Measurements from ENCODE around the gene TH.

DNA sequence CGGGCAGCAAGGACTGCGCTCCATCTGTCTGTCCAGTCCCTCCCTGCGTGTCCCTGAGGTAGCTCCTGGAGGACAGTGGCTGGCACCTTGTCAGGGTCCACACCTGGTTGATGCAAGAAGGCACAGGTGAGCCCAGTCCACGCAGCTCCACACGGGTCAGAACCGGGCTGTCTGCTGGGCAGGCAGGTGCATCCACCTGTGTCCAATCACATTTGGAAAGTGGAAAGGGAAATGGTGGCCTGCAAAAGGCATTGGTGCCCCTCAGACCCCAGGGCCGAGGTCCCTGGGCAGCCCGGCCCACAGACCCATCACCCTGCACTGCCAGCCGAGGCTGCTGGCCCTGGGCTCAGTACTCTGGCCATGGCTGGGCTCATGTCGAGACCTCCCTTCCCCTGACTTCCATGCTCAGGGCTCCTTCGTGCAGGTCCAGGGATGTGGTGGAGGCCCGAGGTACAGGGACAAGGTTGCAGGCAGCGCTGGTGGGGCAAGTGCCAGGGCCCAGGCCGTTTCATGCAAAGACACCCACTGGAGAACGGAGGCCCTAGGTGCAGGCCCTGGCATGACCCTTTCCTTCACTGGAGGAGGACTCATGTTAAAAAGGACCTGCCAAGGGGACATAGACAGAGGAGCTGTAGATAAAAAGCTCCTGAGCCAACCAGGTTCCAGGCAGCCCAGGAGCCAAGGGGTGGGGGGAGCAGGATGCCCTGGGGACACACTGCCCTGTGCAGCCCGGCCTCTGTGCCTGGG lies 38.9 kb upstream of the TH start:
- TF ChIP-seq, protein P1, sequence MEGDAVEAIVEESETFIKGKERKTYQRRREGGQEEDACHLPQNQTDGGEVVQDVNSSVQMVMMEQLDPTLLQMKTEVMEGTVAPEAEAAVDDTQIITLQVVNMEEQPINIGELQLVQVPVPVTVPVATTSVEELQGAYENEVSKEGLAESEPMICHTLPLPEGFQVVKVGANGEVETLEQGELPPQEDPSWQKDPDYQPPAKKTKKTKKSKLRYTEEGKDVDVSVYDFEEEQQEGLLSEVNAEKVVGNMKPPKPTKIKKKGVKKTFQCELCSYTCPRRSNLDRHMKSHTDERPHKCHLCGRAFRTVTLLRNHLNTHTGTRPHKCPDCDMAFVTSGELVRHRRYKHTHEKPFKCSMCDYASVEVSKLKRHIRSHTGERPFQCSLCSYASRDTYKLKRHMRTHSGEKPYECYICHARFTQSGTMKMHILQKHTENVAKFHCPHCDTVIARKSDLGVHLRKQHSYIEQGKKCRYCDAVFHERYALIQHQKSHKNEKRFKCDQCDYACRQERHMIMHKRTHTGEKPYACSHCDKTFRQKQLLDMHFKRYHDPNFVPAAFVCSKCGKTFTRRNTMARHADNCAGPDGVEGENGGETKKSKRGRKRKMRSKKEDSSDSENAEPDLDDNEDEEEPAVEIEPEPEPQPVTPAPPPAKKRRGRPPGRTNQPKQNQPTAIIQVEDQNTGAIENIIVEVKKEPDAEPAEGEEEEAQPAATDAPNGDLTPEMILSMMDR (IDR thresholded peaks at IDR 0.05): no peak
- no peak for TF ChIP-seq POLR2A (IDR thresholded peaks at IDR 0.05)

Data from gastroesophageal sphincter (tissue), 3 donors.